Epithelial cell of proximal tubule (primary cell): Measurements from ENCODE around the gene KIAA0319L. TPM values are rescaled to one million over a fixed set of nuclear protein-coding genes. Genes with fewer than 3 reads are reported as not detected.

ENCODE experiments used
- DNase-seq: peaks from one replicate; pipeline ENCODE4 v3.0.0-alpha.2; 2011; ENCODE audit warnings: low read depth
- H3K4me3 ChIP-seq: 2 replicates; pipeline ENCODE4 v1.5.1; 2011; ENCODE audit warnings: low read depth, mild to moderate bottlenecking, low read length
- total RNA-seq: library from RNA; depleted of rRNA; stranded (reverse); fragments of >200 nt; gene quantifications from 2 replicates; pipeline ENCODE4 v1.2.3, GENCODE V29; 2015
- TF ChIP-seq, protein P1 (sequence below): conservative IDR thresholded peaks from 2 replicates; pipeline ENCODE4 v1.5.1; 2012; ENCODE audit warnings: low read depth, mild to moderate bottlenecking, low read length

KIAA0319L gene
- total RNA-seq, 1 donor from 2014 or later: 45.7 TPM

DNA sequence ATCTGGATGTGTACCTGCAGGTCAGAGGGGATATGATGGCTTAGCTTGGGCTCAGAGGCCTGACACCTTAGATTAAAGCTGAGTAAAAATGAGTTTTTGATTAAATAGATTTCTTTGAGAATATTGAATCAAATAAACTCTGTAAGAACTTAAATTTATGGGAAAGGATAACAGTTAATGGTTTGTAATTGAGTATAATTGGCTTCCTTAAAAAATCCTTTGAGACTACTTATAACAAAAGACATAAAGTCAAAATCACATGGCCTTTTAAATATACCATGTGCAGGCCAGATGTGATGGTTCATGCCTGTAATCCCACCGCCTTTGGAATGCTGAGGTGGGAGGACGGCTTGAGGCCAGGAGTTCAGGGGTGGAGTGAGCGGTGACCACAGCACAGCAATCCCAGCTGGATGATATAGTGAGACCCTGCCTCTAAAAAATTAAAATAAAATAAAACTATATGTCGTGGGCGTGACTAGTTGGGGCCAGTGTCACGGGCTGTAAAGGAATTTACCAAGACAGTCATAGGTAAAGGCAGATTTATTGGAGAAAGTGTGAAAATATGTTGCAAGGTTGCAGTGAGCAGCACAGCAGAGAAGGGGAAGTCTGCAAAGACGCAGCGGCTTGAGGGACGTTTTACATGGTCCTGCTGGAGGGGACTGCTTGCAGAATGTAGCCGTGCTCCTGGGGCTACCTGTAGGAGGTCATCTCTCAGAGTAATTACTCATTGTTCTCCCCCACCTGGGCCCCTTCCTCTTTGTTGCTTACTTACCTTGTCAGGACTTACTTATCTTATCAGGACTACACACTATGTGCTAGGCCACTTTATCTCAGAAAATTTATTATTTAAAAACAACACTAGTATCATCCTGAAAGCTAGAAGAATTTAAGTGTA is 166.4 kb downstream of the KIAA0319L start:
- no peak for DNase-seq
- TF ChIP-seq, protein P1, sequence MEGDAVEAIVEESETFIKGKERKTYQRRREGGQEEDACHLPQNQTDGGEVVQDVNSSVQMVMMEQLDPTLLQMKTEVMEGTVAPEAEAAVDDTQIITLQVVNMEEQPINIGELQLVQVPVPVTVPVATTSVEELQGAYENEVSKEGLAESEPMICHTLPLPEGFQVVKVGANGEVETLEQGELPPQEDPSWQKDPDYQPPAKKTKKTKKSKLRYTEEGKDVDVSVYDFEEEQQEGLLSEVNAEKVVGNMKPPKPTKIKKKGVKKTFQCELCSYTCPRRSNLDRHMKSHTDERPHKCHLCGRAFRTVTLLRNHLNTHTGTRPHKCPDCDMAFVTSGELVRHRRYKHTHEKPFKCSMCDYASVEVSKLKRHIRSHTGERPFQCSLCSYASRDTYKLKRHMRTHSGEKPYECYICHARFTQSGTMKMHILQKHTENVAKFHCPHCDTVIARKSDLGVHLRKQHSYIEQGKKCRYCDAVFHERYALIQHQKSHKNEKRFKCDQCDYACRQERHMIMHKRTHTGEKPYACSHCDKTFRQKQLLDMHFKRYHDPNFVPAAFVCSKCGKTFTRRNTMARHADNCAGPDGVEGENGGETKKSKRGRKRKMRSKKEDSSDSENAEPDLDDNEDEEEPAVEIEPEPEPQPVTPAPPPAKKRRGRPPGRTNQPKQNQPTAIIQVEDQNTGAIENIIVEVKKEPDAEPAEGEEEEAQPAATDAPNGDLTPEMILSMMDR: no peak

DNA sequence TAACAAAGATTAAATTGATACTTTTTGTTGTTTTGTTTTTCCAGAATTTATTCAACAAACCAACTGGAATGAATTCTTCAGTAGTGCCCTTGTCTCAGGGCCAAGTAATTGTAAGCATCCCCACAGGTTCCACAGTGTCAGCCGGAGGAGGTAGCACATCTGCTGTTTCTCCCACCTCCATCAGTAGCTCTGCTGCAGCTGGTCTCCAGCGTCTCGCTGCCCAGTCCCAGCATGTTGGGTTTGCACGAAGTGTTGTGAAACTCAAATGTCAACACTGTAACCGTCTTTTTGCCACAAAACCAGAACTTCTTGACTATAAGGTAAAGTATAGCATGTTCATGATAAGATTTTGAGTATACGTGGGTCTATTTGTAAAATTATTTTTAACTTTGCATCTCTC is 170.2 kb downstream of the KIAA0319L start:
- H3K4me3 ChIP-seq: no peak overlapping the region
- DNase-seq: no peak
- TF ChIP-seq, protein P1: no peak

More for the DNA sequence above, 166.4 kb downstream of the KIAA0319L start:
- no peak overlapping the region for H3K4me3 ChIP-seq

DNA sequence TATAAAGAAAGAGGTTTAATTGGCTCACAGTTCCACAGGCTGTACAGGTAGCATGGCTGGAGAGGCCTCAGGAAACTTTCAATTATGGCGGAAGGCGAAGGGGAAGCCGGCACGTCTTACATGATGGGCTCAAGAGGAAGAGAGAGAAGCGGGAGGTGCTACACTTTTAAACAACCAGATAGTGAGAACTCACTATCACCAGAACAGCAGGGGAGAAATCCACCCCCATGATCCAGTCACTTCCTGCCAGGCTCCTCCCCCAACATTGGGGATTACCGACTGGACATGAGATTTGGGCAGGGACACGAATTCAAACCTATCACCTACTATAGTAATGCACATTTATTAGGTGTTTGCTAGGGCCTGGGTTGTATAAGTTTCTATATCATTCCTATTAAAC is 170.9 kb downstream of the KIAA0319L start:
- TF ChIP-seq, protein P1: no peak
- no peak for DNase-seq
- no peak overlapping the region for H3K4me3 ChIP-seq

Other genes starting within 250 kb of the KIAA0319L start
- gene NCDN, start 396 bp upstream of the KIAA0319L start, total RNA-seq: 12.5 and 15.2 TPM in 2 replicates
- 1.0 TPM in 2 replicates for gene TFAP2E, start 15.9 kb upstream of the KIAA0319L start, total RNA-seq
- gene PSMB2, start 84.1 kb upstream of the KIAA0319L start, total RNA-seq: 85.6 and 115 TPM in 2 replicates
- 6.0 and 9.8 TPM in 2 replicates for gene C1orf216, start 161.5 kb upstream of the KIAA0319L start, total RNA-seq
- gene CLSPN, start 212.6 kb upstream of the KIAA0319L start, total RNA-seq: 32.5 and 50.6 TPM in 2 replicates